HG02938 (cell line): Measurements from ENCODE around the gene PXDC1.
"Not testable (repeated sequence)": the region's sequence is repeated elsewhere in the genome, so short reads cannot be mapped to it uniquely, and the experiment has no call there.

Source experiments
- ATAC-seq: cut with Tn5 transposase; IDR thresholded peaks from one replicate; pipeline ENCODE4 v1.9.1; 2021; ENCODE audit warnings: mild to moderate bottlenecking, moderate library complexity; ENCODE audit not compliant: unreplicated experiment

The PXDC1 gene

DNA sequence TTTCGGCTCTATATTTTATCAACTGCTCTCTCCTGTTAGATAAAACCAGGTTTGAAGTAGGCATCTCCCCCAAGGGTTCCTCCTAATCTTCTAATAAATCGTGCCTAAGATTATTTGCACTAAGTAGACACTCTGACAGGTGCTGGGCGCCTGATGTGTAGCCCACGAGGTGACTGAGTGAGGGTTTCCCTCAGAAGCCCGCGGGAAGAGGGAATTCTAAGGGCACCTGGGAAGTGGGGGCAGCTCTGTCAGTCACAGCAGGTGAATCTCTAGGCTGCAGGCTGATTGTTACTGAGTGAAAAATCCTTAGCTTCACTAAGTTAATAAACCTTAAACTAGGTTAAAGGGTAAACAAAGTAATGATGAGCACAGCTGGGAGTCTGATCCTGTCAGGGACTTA is 68.2 kb downstream of the PXDC1 start:
- no peak for ATAC-seq

DNA sequence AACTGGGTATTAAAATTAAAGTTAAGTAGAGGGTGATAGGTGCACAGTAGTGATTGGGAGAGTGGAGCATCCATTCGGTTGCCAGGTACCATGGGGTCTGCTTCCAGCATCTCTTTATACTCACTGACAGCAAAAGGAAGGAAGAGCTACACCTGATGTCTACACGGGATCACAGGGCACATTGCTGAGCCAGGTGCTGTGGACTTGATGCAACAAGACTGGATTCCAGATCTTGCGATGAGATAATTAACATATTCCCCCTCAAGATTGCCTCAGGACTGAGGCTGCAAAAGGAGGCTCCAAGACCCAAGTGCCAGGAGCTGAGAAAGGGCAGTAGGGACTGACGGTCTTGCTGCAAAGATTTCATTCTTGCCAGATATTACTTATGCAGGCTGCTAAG is 72.6 kb downstream of the PXDC1 start:
- no peak for ATAC-seq

DNA sequence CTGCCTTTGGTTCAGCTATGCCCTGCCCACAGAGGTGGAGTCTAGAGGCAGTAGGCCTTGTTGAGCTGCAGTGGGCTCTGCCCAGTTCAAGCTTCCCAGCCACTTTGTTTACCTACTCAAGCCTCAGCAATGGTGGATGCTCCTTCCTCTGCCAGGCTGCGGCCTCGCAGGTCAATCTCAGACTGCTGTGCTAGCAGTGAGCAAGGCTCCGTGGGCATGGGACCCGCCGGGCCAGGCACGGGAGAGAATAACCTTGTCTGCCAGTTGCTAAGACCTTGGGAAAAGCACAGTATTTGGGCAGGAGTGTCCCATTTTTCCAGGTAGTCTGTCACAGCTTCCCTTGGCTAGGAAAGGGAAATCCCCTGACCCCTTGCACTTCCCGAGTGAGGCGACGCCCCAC is 73.8 kb downstream of the PXDC1 start:
- not testable (repeated sequence) for ATAC-seq

DNA sequence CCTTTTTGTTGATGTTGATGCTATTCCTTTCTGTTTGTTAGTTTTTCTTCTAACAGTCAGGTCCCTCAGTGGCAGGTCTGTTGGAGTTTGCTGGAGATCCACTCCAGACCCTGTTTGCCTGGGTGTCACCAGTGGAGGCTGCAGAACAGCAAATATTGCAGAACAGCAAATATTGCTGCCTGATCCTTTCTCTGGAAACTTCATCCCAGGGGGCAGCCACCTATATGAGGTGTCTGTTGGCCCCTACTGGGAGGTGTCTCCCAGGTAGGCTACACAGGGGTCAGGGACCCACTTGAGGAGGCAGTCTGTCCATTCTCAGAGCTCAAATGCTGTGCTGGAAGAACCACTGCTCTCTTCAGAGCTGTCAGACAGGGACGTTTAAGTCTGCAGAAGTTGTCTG is 74.2 kb downstream of the PXDC1 start:
- not testable (repeated sequence) for ATAC-seq
